GM18861 (cell line): ENCODE results near the gene CHDH.

Source experiments
- ATAC-seq: cut with Tn5 transposase; IDR thresholded peaks from one replicate; pipeline ENCODE4 v1.9.1; 2021; ENCODE audit not compliant: unreplicated experiment

CHDH gene

GRCh38 chr3:53856964-53857363, 10.7 kb upstream of the CHDH start:
- ATAC-seq, result no peak

- no peak for ATAC-seq
These were observed 4.7 kb upstream of the CHDH start for GRCh38 chr3:53850895-53851294.

DNA sequence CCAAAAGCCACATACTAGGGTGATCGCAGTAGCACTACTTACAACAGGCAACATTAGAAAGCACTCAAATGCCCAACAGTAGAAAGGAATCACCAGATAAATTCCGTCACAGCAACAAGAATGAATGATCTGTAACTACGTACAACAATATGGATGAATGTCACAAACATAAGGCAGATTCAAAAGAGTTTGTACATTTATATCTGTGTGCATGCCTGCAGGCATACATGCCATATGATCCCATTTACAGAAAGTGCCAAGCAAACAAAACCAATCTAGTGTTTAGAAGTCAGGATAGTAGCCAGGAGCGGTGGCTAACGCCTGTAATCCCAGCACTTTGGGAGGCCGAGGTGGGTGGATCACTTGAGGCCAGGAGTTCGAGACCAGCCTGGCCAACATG, 3.7 kb upstream of the CHDH start:
- no peak for ATAC-seq

DNA sequence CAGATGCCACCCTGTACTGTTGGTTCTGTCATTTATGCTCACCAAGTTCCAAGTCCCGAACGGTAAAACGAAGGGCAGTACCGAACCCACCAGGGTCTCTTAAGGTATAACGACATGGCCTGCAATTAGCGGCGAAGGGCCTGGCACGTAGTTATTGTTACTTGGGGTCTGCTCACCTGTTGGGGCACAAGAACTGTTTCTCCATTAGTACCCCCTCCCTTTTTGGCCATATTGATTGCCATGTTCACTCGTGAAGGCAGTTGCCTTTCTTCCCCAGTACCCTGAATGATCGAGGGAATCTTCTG, 584 bp upstream of the CHDH start:
- no peak for ATAC-seq

DNA sequence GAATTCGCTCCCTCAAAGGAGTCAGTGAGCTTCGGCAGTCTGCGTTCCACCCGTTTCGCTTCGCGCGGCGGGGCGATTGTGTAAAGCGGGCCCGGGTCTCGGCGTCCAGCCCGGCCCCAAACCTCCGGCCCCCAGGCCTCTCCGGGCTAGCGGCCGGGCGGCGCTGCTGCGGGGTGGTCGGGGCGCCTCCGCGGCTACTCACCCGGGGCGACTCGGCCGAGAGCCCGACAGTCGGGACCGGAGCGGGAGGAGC, 412 bp downstream of the CHDH start:
- ATAC-seq, result no peak

- no peak for ATAC-seq
These were observed 927 bp downstream of the CHDH start for GRCh38 chr3:53845103-53845880.

DNA sequence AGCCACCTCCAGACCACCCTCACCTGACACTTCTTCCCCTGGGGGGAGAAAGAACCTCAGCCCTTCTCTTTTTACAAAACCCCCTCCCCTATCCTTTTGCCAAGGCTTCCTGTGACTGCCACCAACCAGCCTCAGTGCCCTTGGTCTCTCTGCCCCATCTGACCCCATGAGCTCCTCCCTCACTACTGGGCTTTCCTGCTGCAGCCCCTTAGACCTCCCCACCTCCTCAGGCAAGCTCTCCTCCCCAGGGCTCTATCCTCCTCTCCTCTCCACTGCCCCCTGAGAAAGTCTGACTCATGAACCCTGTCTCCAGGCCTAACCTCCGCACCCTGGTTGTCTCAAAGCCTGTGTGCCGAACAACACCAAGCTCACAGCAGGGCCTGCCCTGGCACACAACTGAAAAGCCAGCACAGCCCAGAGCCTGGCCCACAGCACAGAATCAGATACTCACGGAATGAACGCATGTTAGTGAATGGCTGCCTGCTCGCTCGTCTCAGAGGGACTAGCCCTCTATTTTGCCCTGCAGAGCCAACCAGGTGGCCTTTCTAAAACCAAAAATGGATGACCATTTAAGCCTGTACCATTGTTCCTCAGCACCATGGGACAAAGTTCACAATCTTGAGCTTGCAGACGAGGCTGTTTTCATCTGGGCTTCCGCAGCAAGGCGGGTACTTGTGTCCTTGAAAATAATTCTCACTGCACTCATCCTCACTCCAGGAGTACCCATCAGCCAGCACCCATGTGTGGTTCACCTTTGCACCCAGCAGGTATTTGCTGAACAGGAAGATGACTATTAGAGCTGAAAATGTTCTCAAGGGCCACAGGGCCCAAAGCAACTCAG, 1.7 kb downstream of the CHDH start:
- ATAC-seq, result no peak

DNA sequence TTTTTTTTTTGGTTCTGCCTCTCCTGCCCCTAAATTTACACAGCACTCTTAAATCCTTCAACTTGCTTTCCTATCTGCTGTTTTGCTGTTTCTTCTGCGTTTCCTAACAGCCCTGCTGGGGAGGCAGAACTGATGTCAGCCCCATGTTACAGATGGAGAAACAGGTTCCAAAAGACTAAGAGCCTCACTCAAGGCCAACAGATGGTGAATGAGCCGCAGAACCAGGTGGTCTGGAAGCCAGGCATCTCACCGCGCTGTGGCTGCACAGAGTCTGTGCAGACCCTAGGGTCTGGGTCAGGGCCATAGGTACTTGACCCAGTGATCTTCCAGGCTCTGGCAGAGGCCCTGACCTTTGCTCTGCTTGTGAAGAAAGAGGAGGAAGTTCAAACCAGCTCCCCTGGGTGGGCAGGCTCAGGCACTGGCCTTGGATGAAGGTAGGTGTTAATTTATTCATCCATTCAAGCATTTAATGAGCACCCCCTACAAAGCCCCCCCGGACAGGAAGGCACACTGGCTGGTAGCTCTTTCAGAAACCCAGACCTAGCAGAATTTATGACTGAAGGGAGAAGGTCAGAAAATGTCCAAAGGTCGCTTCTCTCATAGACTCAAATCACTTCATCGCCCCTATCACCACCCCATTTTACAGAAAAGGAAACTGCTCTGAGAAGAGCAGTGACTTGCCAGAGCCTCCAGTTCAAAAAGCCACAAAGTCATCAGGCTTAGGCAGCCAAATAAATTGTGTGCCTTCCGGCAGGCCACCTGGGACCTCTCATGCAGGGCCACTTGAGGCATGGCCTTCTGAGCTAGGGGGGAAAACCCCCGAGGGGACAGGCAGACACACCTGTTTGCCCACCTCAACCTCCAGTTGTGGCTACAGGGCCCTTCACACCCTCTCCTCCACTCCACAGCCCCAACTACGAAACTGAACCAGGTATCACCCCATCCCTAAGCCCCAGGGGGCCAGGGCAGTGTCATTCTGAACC, 2.7 kb downstream of the CHDH start:
- ATAC-seq, result peak; percentile 52

DNA sequence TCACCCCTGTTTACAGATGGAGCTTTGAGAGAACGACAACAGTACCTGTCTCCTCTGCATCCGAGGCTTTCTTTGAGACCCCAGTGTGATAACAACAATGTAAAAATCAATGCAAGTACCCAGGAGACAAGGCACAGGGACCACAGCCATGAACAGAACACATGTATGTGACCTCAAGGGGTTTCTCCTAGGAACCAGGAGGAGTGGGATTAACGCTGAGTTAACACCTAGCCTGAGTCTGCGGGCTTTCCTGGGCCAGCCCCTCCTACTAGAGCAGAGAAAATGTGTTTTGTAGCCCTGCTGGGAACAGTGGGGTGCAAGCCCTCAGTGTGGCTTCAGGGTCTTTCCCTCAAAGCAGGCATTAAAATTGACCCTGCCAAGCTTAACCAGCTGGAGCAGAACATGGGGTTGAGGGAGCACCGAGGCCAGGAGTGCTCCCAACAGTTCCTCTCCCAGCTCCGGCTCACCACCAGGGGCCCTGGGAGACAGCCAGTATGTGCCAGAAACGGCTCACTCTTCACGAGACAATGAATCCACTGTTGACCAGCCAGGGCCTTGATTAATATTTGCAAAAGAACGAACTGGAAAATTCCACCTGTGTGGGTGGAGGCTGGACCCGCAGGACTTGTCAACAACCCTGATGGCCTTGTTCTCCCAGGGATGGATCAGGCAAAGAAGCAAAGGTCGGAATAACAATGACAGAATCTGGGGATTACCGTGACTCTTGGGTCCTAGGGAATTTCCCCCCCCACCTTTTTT, 3.6 kb downstream of the CHDH start:
- ATAC-seq, result no peak

- ATAC-seq, result no peak
These were observed 4.9 kb downstream of the CHDH start for GRCh38 chr3:53841296-53841695.

DNA sequence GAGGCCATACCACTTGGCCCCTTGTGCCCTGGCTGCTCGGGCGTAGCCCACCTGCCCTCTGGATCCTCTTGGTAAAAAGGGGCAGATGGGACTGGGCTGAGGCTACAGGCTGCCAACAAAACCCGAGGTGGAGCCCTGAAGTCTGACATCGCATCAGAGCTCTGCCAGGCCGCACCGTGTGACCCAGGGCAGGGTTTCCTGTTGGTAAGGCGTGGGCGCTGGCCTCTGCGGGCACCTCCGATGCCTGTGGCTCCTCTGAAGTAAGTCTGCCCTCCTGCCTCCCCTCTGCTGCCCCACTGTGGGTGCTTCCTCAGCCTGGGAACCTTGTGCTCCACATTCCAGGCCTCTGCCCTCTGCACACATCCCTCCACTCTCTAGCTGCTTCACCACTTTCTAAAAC, 8.9 kb downstream of the CHDH start:
- no peak for ATAC-seq

DNA sequence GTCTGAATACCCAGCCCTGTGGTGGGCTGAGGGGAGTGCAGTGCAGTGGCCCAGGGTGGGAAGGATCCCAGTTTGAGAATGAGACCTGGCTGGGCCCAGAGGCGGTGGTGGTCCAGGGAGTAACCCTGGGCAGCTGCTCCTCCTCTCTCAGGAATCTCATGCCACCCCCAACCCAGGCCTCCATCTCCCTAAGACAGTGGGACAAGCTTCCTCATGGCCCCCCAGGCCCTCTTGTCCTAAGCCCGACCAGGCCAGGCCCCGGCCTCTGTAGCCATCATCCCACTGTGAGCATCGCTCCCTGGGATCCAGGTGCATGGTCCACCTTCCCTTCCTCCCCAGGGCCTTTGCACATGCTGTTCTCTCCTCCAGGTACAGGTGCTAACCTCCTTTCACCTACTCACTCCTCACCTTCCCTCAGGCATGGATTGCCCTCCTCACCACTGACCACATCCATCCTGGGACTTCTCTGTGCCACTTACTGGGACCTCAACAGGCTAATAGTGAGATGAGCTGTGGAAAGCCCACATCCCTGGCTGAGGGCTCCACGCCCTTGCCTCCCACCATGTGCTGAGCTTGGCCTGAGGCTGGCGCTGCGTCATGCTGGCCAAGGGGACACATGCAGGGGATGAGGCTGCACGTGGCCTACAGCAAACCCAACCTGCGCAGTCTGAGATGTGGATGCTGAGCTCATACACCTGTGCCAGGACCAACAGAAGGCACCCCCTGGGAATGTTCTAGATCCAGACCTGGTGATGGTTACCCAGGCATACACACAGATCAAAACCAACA, 9.9 kb downstream of the CHDH start:
- no peak for ATAC-seq

DNA sequence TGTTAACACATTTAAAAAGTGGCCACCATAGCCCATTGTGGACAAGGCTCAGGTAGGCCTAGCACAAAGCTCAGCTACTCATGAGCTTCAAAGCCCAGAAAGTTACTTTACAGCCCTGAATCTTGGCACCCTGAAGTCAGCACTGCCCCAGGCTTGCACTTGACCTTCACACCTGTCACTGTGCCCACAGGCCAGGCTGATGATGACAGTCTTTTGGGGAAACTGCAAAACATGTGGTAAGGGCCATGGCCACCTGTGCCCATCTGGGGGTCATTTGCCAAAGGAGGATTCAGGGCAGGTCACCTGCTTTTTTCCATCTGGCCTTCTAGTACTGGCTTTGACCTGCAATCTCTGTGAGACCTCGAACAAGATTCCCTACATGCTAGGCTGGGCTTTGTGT, 11.0 kb downstream of the CHDH start:
- ATAC-seq, result no peak

DNA sequence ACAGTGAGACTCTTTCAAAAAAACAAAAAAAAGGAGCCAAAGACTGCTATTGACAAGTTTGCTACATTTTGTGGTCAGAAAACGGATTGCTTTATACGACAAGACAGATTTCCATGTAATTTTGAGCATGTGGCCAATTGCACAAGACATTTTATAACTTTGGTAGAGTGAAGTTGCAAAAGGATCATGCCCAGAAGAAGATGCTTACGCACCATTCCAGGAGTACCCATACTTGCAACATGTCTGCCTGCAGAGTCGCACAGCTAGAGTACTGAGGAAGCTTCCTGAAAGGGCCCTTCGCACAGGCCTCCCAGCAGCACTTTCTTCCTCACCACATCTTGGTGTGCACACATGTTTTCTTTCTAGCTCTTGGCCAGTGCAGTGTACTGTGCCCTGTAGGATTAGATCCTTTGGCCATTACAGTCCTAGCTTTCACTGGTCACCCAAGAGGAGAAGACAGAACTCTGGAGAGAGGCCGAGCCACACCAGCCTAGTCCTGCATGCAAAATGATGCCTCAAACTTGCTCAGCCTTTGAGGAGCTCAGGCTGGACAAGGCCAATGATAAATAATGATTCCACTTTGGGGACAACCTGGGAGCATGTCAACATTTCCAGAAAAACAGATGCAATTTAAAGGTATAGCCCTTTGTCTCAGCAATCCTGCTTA, 11.7 kb downstream of the CHDH start:
- ATAC-seq, result no peak

DNA sequence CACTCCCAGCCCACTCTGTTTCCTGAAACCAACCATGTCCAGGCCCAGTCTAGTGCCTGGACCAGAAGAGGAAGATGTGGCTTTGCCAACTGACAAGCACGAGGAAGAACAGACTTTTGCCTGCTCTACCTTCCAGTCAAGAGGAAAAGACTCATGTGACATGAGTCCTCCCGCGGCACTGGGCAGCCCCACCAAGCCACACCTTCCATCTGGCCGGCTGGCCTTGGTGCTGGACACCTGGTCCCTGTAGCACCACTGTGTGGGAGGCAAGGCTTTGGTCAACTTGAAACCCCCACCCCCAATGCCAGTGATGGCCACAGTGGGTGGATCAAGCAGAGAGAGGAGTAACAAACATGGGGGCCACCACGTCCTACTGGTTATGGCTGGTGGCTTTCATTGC, 12.5 kb downstream of the CHDH start:
- ATAC-seq, result no peak

DNA sequence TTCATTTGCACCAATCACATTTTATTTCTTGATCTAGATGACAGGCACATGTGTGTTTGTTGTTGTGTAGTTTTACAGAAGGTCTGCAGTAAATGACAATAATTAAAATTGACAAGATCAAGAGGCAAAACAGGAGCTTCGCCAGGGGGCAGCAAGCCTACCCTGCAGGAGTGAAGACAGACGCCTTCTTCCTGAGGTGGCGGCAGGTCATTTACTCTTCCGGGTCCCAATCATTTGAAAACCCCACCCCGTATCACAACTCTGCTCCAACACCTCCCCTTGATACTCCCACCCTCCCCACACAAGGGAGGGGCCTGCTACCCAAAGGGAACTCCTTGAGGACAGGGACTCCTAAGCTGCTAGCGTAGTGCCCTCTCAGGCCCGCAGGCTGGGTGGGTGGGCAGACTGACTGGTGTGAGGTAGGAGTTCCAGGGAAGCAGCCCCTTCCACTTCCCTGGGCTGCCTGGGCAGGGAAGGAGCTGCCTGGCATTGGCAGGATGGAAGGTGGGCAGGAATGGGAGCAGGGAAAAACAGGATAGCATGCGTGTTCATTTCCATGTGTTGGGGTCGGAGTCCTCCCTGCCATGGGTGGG, 13.1 kb downstream of the CHDH start:
- ATAC-seq, result no peak

DNA sequence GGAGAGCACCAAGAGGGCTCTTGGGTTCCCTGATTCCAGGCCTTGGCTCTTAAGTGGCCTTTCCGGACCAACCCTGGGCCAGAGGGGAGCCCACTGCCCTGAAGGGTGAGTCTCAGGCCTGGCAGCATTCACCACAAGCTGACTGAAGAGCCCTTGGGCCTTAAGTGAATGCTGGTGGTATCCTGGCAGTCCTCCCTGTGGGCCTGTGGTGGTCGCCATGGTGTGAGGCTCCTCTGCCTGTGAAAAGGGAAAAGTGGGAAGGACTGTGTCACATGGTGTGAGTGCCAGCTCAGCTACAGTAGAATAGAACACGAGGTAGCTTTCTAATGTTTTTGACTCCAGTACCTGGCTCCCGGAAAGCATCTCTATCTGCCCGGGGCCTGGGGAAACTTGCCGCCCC, 15.3 kb downstream of the CHDH start:
- ATAC-seq, result no peak

DNA sequence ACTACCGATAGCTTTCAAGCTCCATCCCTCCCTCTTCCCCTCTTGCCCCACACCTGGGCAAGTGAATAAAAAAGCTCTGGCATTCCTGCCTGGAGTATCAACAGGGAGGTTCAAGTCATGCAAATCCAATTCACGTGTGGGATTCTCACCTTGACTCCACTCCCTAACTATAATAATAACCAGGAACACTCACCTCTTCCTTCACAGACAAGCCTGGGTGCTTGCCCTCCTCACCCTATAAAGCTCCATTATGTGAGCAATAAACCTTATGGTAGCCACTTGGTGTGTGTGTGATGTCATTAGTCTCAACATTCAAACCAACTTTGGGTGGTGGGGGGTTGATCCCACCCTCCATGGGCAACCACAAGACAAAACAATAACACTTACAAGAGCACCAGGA, 16.6 kb downstream of the CHDH start:
- no peak for ATAC-seq

DNA sequence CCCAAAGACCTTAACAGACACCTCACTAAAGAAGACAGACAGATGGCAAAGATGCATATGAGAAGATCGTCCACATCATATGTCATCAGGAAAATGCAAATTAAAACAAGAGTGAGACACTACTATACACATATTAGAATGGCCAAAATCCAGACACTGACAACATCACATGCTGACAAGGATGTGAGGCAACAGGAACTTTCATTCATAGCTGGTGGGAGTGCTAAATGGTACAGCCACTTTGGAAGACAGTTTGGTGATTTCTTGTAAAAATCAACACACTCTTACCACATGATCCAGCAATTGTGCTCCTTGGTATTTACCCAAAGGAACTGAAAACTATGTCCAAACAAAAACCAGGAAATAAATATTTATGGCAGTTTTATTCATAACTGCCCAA, 17.6 kb downstream of the CHDH start:
- no peak for ATAC-seq
